Esophagus muscularis mucosa (tissue), 4 donors: Measurements from ENCODE around the gene SYNGAP1.

Experiments
- EP300 ChIP-seq: sonication (generic); formaldehyde crosslinking; IDR thresholded peaks from one replicate; pipeline ENCODE4 v1.6.1; 2017; ENCODE audit warnings: antibody characterized with exemption
- POLR2A ChIP-seq: fragments of 450-650 bp; IDR thresholded peaks from one replicate; pipeline ENCODE4 v1.6.1; 2017; ENCODE audit warnings: antibody characterized with exemption, moderate library complexity, mild to moderate bottlenecking, low read depth
- POLR2AphosphoS5 ChIP-seq, 2 donors: sonication (generic); formaldehyde crosslinking; IDR thresholded peaks; one replicate each; pipeline ENCODE4 v1.6.1; 2017; ENCODE audit warnings: antibody characterized with exemption in 2 of 2
- TF ChIP-seq, protein P1 (sequence below), 3 experiments: fragments of 200-600 bp in 2 of 3; fragments of 450-650 bp in 1 of 3; sonication (generic) in 2 of 3; IDR thresholded peaks; one replicate each; pipeline ENCODE4 v1.5.1; 2017 to 2019; ENCODE audit warnings: antibody characterized with exemption in 3 of 3, mild to moderate bottlenecking in 2 of 3, moderate library complexity in 1 of 3

DNA sequence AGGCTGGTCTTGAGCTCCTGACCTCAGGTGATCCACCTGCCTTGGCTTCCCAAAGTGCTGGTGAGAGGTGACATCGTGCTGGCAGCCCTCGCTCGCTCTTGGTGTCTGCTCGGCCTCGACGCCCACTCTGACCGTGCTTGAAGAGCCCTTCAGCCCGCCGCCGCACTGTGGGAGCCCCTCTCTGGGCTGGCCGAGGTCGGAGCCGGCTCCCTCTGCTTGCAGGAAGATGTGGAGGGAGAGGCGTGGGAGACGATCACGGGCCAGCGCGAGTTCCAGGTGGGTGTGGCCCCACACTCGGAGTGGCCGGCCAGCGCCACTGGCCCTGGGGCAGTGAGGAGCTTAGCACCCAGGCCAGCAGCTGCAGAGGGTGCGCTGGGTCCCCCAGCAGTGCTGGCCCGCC, 82.6 kb downstream of the SYNGAP1 start:
- TF ChIP-seq POLR2A (no peak), POLR2AphosphoS5 (IDR thresholded peaks at IDR 0.05) (no peak), EP300 (no peak)
- TF ChIP-seq, protein P1, sequence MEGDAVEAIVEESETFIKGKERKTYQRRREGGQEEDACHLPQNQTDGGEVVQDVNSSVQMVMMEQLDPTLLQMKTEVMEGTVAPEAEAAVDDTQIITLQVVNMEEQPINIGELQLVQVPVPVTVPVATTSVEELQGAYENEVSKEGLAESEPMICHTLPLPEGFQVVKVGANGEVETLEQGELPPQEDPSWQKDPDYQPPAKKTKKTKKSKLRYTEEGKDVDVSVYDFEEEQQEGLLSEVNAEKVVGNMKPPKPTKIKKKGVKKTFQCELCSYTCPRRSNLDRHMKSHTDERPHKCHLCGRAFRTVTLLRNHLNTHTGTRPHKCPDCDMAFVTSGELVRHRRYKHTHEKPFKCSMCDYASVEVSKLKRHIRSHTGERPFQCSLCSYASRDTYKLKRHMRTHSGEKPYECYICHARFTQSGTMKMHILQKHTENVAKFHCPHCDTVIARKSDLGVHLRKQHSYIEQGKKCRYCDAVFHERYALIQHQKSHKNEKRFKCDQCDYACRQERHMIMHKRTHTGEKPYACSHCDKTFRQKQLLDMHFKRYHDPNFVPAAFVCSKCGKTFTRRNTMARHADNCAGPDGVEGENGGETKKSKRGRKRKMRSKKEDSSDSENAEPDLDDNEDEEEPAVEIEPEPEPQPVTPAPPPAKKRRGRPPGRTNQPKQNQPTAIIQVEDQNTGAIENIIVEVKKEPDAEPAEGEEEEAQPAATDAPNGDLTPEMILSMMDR (IDR thresholded peaks at IDR 0.05), result no peak
